Stomach (tissue), 9 donors: Measurements from ENCODE around the gene RNF7. TPM values are rescaled to one million over a fixed set of nuclear protein-coding genes. Genes with fewer than 3 reads are reported as not detected.
A peak's percentile ranks its signal among the peaks of the same experiment; 100 is the strongest.

Experiments
- DNase-seq, 2 donors: peaks; one replicate each; pipeline versions ENCODE4 v3.0.0 to v3.0.0-alpha.2; 2013 to 2019
- H3K27ac ChIP-seq, 5 donors: fragments of 200-600 bp in 4 of 5; sonication (generic) in 4 of 5; one replicate each; pipeline ENCODE4 v1.5.1; 2013 to 2019; ENCODE audit warnings: mild to moderate bottlenecking in 1 of 5, moderate library complexity in 1 of 5
- H3K27me3 ChIP-seq, 3 donors: fragments of 200-600 bp; sonication (generic); one replicate each; pipeline ENCODE4 v1.5.1; 2017 to 2019; ENCODE audit warnings: mixed run types in 1 of 3
- H3K36me3 ChIP-seq, 4 donors: fragments of 200-600 bp; sonication (generic); 1 replicate in 3 of 4; 2 replicates in 1 of 4; pipeline ENCODE4 v1.5.1; 2016 to 2019
- H3K4me1 ChIP-seq, 4 donors: fragments of 200-600 bp; sonication (generic); one replicate each; pipeline ENCODE4 v1.5.1; 2016 to 2019
- H3K4me3 ChIP-seq, 4 donors: fragments of 200-600 bp; sonication (generic) in 3 of 4; one replicate each; pipeline ENCODE4 v1.5.1; 2016 to 2019; ENCODE audit warnings: mild to moderate bottlenecking in 1 of 4
- H3K9me3 ChIP-seq, 4 donors: fragments of 200-600 bp; sonication (generic); one replicate each; pipeline ENCODE4 v1.5.1; 2016 to 2019
- CTCF ChIP-seq, 7 experiments: fragments of 450-650 bp in 4 of 7; fragments of 200-600 bp in 3 of 7; sonication (generic) in 3 of 7; IDR thresholded peaks; one replicate each; pipeline ENCODE4 v1.5.1; 2016 to 2019; ENCODE audit warnings: antibody characterized with exemption in 7 of 7, control low read depth in 2 of 7, mild to moderate bottlenecking in 1 of 7
- EP300 ChIP-seq: sonication (generic); formaldehyde crosslinking; IDR thresholded peaks from one replicate; pipeline ENCODE4 v1.6.1; 2017; ENCODE audit warnings: antibody characterized with exemption
- POLR2A ChIP-seq, 4 donors: fragments of 450-650 bp; IDR thresholded peaks; one replicate each; pipeline ENCODE4 v1.6.1; 2016; ENCODE audit warnings: antibody characterized with exemption in 4 of 4, control low read depth in 2 of 4, mild to moderate bottlenecking in 1 of 4, moderate library complexity in 1 of 4
- POLR2AphosphoS5 ChIP-seq, 3 donors: sonication (generic); formaldehyde crosslinking; IDR thresholded peaks; one replicate each; pipeline ENCODE4 v1.6.1; 2016; ENCODE audit warnings: antibody characterized with exemption in 3 of 3
- WGBS, 5 donors: extraction: QIAGEN DNeasy Blood & Tissue Kit in 3 of 5; methylation state at CpG; one replicate each; pipeline versions ENCODE4 v1.1.5 to v1.1.7; 2013 to 2018; 5-methylcytosine and 5-hydroxymethylcytosine counted together
- intact Hi-C: fragments of 100-400 bp; cut with DNase I; formaldehyde crosslinking; loops from one replicate; pipeline ENCODE4 v1.15.1; 2023; ENCODE audit warnings: low total_unique reads
- polyA plus RNA-seq, 3 donors: library from polyadenylated mRNA; stranded (reverse); fragments of 200-250 nt; gene quantifications; one replicate each; pipeline ENCODE4 v1.2.3, GENCODE V29; 2013
- total RNA-seq, 5 donors: library from RNA; depleted of rRNA; stranded (reverse); fragments of >200 nt; gene quantifications; one replicate each; pipeline versions ENCODE4 v1.1.0 to v1.2.3, GENCODE V29; 2014 to 2016
- donor health status: healthy with polysubstance abuse.
- donor health status: Bipolar disorder and iron deficiency.
- donor health status: healthy.

The RNF7 gene
- total and polyA plus RNA-seq, 8 donors, result 40.2 to 236 (median 111) TPM

- Histone ChIP-seq H3K27me3 (no peaks in the 10 kb centered on the region), H3K36me3 (peaks cover under 1 to 16% (median 11%) of the 10 kb centered on the region in 4 donors), H3K4me3 (peak overlapping the region; percentile 71 to 95 (median 85)), H3K4me1 (peaks cover 9 to 59% (median 40%) of the 10 kb centered on the region in 4 donors), H3K9me3 (no peaks in the 10 kb centered on the region), H3K27ac (peak overlapping the region in 4 of 5 donors; percentile 94 to 98 (median 95))
- WGBS, 5 donors, result 72 to 82% (median 78%) methylated on average over 2 of the region's 2 CpGs
- no peak for TF ChIP-seq POLR2A (IDR thresholded peaks at IDR 0.05)
- TF ChIP-seq POLR2AphosphoS5 (IDR thresholded peaks at IDR 0.05), result no peak
- no peak for TF ChIP-seq CTCF (IDR thresholded peaks at IDR 0.05)
- TF ChIP-seq EP300, result no peak
- no peak for DNase-seq
- intact Hi-C loops, result loop anchor here (10.0 kb wide), 2 partner anchors 135 to 175 kb away; partner anchors contain the start of gene ATP1B3
Measured at GRCh38 chr3:141739731-141740130, 1.6 kb downstream of the RNF7 start.

- H3K36me3 ChIP-seq, result peaks cover 6 to 22% (median 17%) of the 10 kb centered on the region in 4 donors
- peak overlapping the region in 1 of 4 donors; percentile 93 for H3K4me3 ChIP-seq
- H3K4me1 ChIP-seq, result peaks cover 9 to 59% (median 40%) of the 10 kb centered on the region in 4 donors
- no peaks in the 10 kb centered on the region for H3K9me3 ChIP-seq
- TF ChIP-seq POLR2A (IDR thresholded peaks at IDR 0.05), result no peak
- no peak for TF ChIP-seq CTCF (IDR thresholded peaks at IDR 0.05)
- TF ChIP-seq POLR2AphosphoS5 (IDR thresholded peaks at IDR 0.05), result no peak
- no peak for TF ChIP-seq EP300
- H3K27ac ChIP-seq, result peak overlapping the region in 1 of 5 donors; percentile 94
- no peak for DNase-seq
- no peaks in the 10 kb centered on the region for H3K27me3 ChIP-seq
- intact Hi-C loops, result no loop called here
Measured at GRCh38 chr3:141740349-141740748, 2.3 kb downstream of the RNF7 start.

GRCh38 chr3:141743305-141743704 lies 5.2 kb downstream of the RNF7 start:
- peaks cover 21 to 52% (median 47%) of the 10 kb centered on the region in 4 donors for H3K36me3 ChIP-seq
- DNase-seq, result no peak
- no peak overlapping the region for H3K4me3 ChIP-seq
- H3K27ac ChIP-seq, result no peak overlapping the region
- H3K9me3 ChIP-seq, result no peaks in the 10 kb centered on the region
- no peaks in the 10 kb centered on the region for H3K27me3 ChIP-seq
- H3K4me1 ChIP-seq, result peaks cover 9 to 54% (median 40%) of the 10 kb centered on the region in 4 donors
- TF ChIP-seq POLR2AphosphoS5 (IDR thresholded peaks at IDR 0.05) (no peak), POLR2A (IDR thresholded peaks at IDR 0.05) (no peak), CTCF (IDR thresholded peaks at IDR 0.05) (no peak), EP300 (no peak)
- intact Hi-C loops, result no loop called here
- 17 to 52% (median 31%) methylated on average over 1 of the region's 1 CpG for WGBS, 5 donors

GRCh38 chr3:141746962-141747361 lies 8.9 kb downstream of the RNF7 start:
- H3K4me3 ChIP-seq, result no peak overlapping the region
- H3K36me3 ChIP-seq, result peaks cover 21 to 87% (median 82%) of the 10 kb centered on the region in 4 donors
- H3K4me1 ChIP-seq, result peaks cover 0 to 23% (median 15%) of the 10 kb centered on the region in 4 donors
- intact Hi-C loops, result no loop called here
- TF ChIP-seq POLR2A (IDR thresholded peaks at IDR 0.05), result no peak
- TF ChIP-seq CTCF (IDR thresholded peaks at IDR 0.05), result no peak
- TF ChIP-seq POLR2AphosphoS5 (IDR thresholded peaks at IDR 0.05), result no peak
- no peak for TF ChIP-seq EP300
- H3K9me3 ChIP-seq, result no peaks in the 10 kb centered on the region
- no peaks in the 10 kb centered on the region for H3K27me3 ChIP-seq
- 91 to 97% (median 93%) methylated on average over 4 of the region's 4 CpGs for WGBS, 5 donors
- no peak overlapping the region for H3K27ac ChIP-seq
- no peak for DNase-seq
